ENCODE data around the gene DTX1.

The DTX1 gene

GRCh38 chr12:113056631-113057488, at the start of gene DTX1:
Gene DTX1 (plus strand): TSS chr12:113056730. CDS start chr12:113058193, 1,463 bp downstream.
- no peak for DNase-seq

GRCh38 chr12:113007166-113007565, 49.4 kb upstream of the DTX1 start:
- DNase-seq, result no peak

- DNase-seq, result no peak
Measured at GRCh38 chr12:113010701-113011100, 45.8 kb upstream of the DTX1 start.

GRCh38 chr12:113014565-113014964, 42.0 kb upstream of the DTX1 start:
- no peak for DNase-seq

GRCh38 chr12:113016796-113017195, 39.7 kb upstream of the DTX1 start:
- DNase-seq, result no peak

GRCh38 chr12:113019025-113019424, 37.5 kb upstream of the DTX1 start:
- DNase-seq, result no peak

- no peak for DNase-seq
Measured at GRCh38 chr12:113021500-113021899, 35.0 kb upstream of the DTX1 start.

GRCh38 chr12:113022563-113023297, 33.8 kb upstream of the DTX1 start:
- DNase-seq, result no peak

GRCh38 chr12:113027726-113028125, 28.8 kb upstream of the DTX1 start:
- no peak for DNase-seq

GRCh38 chr12:113030875-113031525, 25.5 kb upstream of the DTX1 start:
- no peak for DNase-seq

GRCh38 chr12:113039911-113040445, 16.6 kb upstream of the DTX1 start:
- no peak for DNase-seq

GRCh38 chr12:113040722-113041171, 15.8 kb upstream of the DTX1 start:
- DNase-seq, result peak; percentile 96

GRCh38 chr12:113041560-113041959, 15.0 kb upstream of the DTX1 start:
- no peak for DNase-seq

- DNase-seq, result no peak
Measured at GRCh38 chr12:113043240-113043639, 13.3 kb upstream of the DTX1 start.

- no peak for DNase-seq
Measured at GRCh38 chr12:113044516-113044915, 12.0 kb upstream of the DTX1 start.

- peak; percentile 41 for DNase-seq
Measured at GRCh38 chr12:113048716-113049127, 7.8 kb upstream of the DTX1 start.

- DNase-seq, result peak; percentile 13
Measured at GRCh38 chr12:113049976-113050742, 6.4 kb upstream of the DTX1 start.

GRCh38 chr12:113050795-113051194, 5.7 kb upstream of the DTX1 start:
- DNase-seq, result no peak

GRCh38 chr12:113051759-113052158, 4.8 kb upstream of the DTX1 start:
- no peak for DNase-seq

GRCh38 chr12:113052326-113052725, 4.2 kb upstream of the DTX1 start:
- no peak for DNase-seq

GRCh38 chr12:113054948-113055486, 1.5 kb upstream of the DTX1 start:
- DNase-seq, result no peak
